T-helper 9 cell (primary cell): Measurements from ENCODE around the gene MSH4.

ENCODE experiments used
- DNase-seq: peaks from one replicate; pipeline ENCODE4 v3.0.0-alpha.2; 2020

The MSH4 gene

DNA sequence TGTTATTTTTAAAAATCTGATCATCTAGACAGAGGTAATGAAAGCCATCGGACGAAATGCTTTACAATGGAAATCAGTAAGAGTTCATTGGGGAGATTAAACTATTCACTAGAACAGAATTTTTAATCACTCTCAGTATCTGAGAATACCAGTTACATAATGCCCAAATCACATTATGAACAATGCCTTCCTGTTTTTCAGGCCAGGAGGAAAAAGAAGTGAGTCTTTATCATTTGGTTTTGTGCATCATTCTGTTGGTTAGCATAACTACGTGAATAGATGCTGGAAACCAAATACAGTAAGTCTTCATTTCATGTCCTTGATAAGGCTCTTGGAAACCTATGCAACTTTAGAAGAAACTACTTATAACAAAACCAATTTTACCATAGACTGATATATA lies 153.5 kb downstream of the MSH4 start:
- DNase-seq = no peak

DNA sequence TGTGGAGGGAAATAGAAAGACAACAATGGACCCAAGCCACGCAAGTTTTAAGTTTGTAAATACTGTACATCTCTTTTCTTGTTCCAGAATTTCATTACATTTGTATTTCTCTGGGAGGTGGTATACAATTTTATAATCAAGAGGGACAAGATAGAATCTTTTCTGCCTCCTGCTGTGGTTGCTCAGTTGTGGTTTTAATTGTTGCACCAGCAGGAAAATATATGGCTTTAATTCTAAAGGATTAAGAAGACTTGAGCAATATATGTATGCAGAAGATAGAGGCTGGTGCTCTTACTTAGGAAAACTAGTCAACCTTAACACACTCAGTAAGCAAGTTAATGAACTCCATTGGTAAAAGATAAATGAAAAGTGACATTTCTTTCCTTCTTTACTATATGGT lies 155.3 kb downstream of the MSH4 start:
- no peak for DNase-seq

DNA sequence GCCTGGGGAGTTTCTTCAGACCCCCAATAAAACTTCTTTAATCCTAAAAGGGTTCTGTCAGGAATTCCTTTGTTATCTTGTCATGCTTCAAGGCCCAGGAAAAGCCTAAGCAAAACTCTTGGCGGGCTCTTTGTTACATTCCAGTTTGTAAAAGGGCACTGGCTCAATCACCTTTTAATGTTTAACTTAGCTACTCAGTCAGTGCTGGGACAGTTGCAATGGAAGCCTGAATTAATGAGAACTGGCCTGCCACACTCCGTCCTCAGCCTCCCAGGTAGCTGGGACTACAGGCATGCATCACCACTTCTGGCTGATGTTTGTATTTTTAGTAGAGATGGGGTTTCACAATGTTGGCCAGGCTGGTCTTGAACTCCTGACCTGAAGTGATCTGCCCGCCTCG lies 156.8 kb downstream of the MSH4 start:
- no peak for DNase-seq

DNA sequence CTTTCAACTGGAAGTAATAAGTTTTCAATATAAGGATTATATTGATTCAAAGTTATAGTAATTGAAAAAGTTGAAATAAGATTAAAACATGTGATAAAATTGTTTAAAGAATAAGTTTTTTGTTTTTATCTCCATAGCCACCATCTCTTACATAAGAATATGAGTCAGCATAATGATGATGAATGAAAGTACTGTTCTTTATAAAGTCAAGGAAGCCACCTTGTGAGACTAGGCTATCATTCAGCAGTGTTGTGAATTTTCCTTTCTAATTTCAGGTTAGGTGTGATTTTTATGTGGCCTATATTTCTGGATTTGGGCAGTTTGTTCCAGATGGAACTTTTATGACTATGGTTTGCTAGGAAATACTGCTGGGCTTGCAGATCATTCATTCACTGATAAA lies 157.9 kb downstream of the MSH4 start:
- DNase-seq = no peak
